Neural progenitor cell (in vitro differentiated cells): Measurements from ENCODE around the gene ESPN.

Experiments used
- CTCF ChIP-seq: fragments of 200-600 bp; sonication (generic); IDR thresholded peaks from 2 replicates; pipeline ENCODE4 v1.5.1; 2017; ENCODE audit warnings: antibody characterized with exemption, mild to moderate bottlenecking
- EZH2 ChIP-seq: fragments of 200-600 bp; sonication (generic); IDR thresholded peaks from 2 replicates; pipeline ENCODE4 v1.6.1; 2017; ENCODE audit warnings: antibody characterized with exemption, mild to moderate bottlenecking, moderate library complexity
- EZH2phosphoT487 ChIP-seq: fragments of 200-600 bp; sonication (generic); IDR thresholded peaks from 2 replicates; pipeline ENCODE4 v1.6.1; 2017; ENCODE audit warnings: antibody characterized with exemption

- no peak for TF ChIP-seq CTCF
- TF ChIP-seq EZH2 = no peak
- TF ChIP-seq EZH2phosphoT487 = no peak
Measured at GRCh38 chr1:6435129-6435528, 10.6 kb downstream of the ESPN start.
